ENCODE measurements around the gene SLC22A17.
"Not testable (repeated sequence)": the region's sequence is repeated elsewhere in the genome, so short reads cannot be mapped to it uniquely, and the experiment has no call there.

The SLC22A17 gene

GRCh38 chr14:23352506-23353432 lies at the start of gene SLC22A17:
Gene SLC22A17, minus strand, starts transcription at chr14:23352887.
- no peak within 1 kb of the TSS for H3K4me3 ChIP-seq (ENCODE audit: low read length)
- TF ChIP-seq ZNF274 (IDR thresholded peaks at IDR 0.05; ENCODE audit: low read depth, low read length) = no peak

- TF ChIP-seq ZNF274 (IDR thresholded peaks at IDR 0.05; ENCODE audit: low read depth, low read length) = no peak
- no peak overlapping the region for H3K4me3 ChIP-seq (ENCODE audit: low read length)
These were observed 48.6 kb upstream of the SLC22A17 start for GRCh38 chr14:23401291-23401690.

GRCh38 chr14:23400496-23401149 lies 47.9 kb upstream of the SLC22A17 start:
- not testable (repeated sequence) for H3K4me3 ChIP-seq (ENCODE audit: low read length)

- TF ChIP-seq ZNF274 (IDR thresholded peaks at IDR 0.05; ENCODE audit: low read depth, low read length) = no peak
- H3K4me3 ChIP-seq (ENCODE audit: low read length) = no peak overlapping the region
These were observed 46.9 kb upstream of the SLC22A17 start for GRCh38 chr14:23399591-23399990.

- no peak overlapping the region for H3K4me3 ChIP-seq (ENCODE audit: low read length)
- TF ChIP-seq ZNF274 (IDR thresholded peaks at IDR 0.05; ENCODE audit: low read depth, low read length) = no peak
These were observed 46.4 kb upstream of the SLC22A17 start for GRCh38 chr14:23399136-23399535.

GRCh38 chr14:23398348-23398747 lies 45.7 kb upstream of the SLC22A17 start:
- TF ChIP-seq ZNF274 (IDR thresholded peaks at IDR 0.05; ENCODE audit: low read depth, low read length) = no peak
- H3K4me3 ChIP-seq (ENCODE audit: low read length) = no peak overlapping the region

GRCh38 chr14:23396781-23397407 lies 44.2 kb upstream of the SLC22A17 start:
- no peak overlapping the region for H3K4me3 ChIP-seq (ENCODE audit: low read length)
- no peak for TF ChIP-seq ZNF274 (IDR thresholded peaks at IDR 0.05; ENCODE audit: low read depth, low read length)

GRCh38 chr14:23396126-23396525 lies 43.4 kb upstream of the SLC22A17 start:
- no peak overlapping the region for H3K4me3 ChIP-seq (ENCODE audit: low read length)
- TF ChIP-seq ZNF274 (IDR thresholded peaks at IDR 0.05; ENCODE audit: low read depth, low read length) = no peak

GRCh38 chr14:23392613-23393012 lies 39.9 kb upstream of the SLC22A17 start:
- H3K4me3 ChIP-seq (ENCODE audit: low read length) = no peak overlapping the region
- no peak for TF ChIP-seq ZNF274 (IDR thresholded peaks at IDR 0.05; ENCODE audit: low read depth, low read length)

GRCh38 chr14:23389871-23390270 lies 37.2 kb upstream of the SLC22A17 start:
- H3K4me3 ChIP-seq (ENCODE audit: low read length) = not testable (repeated sequence)

GRCh38 chr14:23389396-23389795 lies 36.7 kb upstream of the SLC22A17 start:
- TF ChIP-seq ZNF274 (IDR thresholded peaks at IDR 0.05; ENCODE audit: low read depth, low read length) = no peak
- no peak overlapping the region for H3K4me3 ChIP-seq (ENCODE audit: low read length)

- no peak overlapping the region for H3K4me3 ChIP-seq (ENCODE audit: low read length)
- no peak for TF ChIP-seq ZNF274 (IDR thresholded peaks at IDR 0.05; ENCODE audit: low read depth, low read length)
These were observed 36.3 kb upstream of the SLC22A17 start for GRCh38 chr14:23388996-23389395.

GRCh38 chr14:23387916-23388882 lies 35.5 kb upstream of the SLC22A17 start:
- TF ChIP-seq ZNF274 (IDR thresholded peaks at IDR 0.05; ENCODE audit: low read depth, low read length) = no peak
- H3K4me3 ChIP-seq (ENCODE audit: low read length) = no peak overlapping the region

- H3K4me3 ChIP-seq (ENCODE audit: low read length) = no peak overlapping the region
- no peak for TF ChIP-seq ZNF274 (IDR thresholded peaks at IDR 0.05; ENCODE audit: low read depth, low read length)
These were observed 34.3 kb upstream of the SLC22A17 start for GRCh38 chr14:23386999-23387398.

- not testable (repeated sequence) for H3K4me3 ChIP-seq (ENCODE audit: low read length)
These were observed 33.6 kb upstream of the SLC22A17 start for GRCh38 chr14:23386266-23386657.

Measured in GM08714 (cell line).